LHCN-M2 (cell line): Measurements from ENCODE around the gene SVIL. TPM values are rescaled to one million over a fixed set of nuclear protein-coding genes. Genes with fewer than 3 reads are reported as not detected.

Experiments used
- DNase-seq: peaks from one replicate; pipeline ENCODE4 v3.0.0-alpha.2; 2012; ENCODE audit warnings: low read depth
- polyA plus RNA-seq: library from polyadenylated mRNA; unstranded; fragments of >200 nt; gene quantifications from one replicate; pipeline ENCODE4 v1.2.1, GENCODE V29; 2012; ENCODE audit warnings: missing spikeins
- total RNA-seq: library from RNA; depleted of rRNA; stranded (reverse); fragments of >200 nt; gene quantifications from 2 replicates; pipeline ENCODE4 v1.2.3, GENCODE V29; 2014; rRNA removed

Gene SVIL, protein sequence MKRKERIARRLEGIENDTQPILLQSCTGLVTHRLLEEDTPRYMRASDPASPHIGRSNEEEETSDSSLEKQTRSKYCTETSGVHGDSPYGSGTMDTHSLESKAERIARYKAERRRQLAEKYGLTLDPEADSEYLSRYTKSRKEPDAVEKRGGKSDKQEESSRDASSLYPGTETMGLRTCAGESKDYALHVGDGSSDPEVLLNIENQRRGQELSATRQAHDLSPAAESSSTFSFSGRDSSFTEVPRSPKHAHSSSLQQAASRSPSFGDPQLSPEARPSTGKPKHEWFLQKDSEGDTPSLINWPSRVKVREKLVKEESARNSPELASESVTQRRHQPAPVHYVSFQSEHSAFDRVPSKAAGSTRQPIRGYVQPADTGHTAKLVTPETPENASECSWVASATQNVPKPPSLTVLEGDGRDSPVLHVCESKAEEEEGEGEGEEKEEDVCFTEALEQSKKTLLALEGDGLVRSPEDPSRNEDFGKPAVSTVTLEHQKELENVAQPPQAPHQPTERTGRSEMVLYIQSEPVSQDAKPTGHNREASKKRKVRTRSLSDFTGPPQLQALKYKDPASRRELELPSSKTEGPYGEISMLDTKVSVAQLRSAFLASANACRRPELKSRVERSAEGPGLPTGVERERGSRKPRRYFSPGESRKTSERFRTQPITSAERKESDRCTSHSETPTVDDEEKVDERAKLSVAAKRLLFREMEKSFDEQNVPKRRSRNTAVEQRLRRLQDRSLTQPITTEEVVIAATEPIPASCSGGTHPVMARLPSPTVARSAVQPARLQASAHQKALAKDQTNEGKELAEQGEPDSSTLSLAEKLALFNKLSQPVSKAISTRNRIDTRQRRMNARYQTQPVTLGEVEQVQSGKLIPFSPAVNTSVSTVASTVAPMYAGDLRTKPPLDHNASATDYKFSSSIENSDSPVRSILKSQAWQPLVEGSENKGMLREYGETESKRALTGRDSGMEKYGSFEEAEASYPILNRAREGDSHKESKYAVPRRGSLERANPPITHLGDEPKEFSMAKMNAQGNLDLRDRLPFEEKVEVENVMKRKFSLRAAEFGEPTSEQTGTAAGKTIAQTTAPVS (N-terminal part only)
- total RNA-seq: 2.4 and 3.7 TPM in 2 replicates
- 2.7 TPM for polyA plus RNA-seq

DNA sequence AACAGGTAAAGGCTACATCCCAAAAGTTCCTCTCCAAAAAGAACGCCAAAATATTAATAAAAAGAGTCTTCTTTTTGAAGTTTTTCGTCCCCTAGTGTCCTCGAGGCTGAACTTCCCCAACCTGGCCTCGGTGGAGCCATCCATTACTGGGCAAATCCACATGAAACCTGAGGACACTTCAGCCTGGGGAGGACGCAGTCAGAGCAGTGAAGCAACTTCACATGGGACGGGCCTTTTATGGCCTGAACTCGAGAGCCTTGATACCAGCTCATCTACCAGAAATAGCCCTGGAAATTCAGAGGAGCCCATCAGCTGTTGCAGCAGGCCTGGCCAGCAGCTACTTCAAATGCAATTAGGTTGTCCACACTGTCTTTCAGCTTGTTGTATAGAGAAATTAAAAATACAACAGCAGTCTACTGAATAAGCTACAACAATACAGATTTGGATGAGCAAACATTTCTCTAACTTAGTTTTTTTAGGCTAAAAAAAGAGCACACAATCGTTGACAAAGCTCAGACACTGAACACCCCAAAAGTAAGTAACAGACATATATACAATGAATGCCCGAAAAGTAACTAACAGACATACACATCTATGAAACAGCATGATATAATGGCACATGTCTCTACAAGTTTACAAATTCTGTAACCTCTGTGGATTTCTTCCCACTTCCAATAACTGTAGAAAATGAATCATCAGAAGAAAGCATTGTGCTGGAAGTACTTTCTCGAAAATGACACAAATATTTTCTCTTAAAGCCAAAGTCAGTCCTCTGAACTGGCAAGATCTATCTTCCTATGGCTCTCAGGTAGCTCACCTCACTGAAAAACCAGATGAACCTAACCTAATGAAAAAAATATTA lies at the start of gene SVIL:
Gene SVIL (minus strand): TSS at position 208 of the 862 bp plus-strand sequence. CDS start 79,913 bp downstream, outside the sequence.
- peak; percentile 87 for DNase-seq

GRCh38 chr10:29681676-29682448 lies 47.1 kb upstream of the SVIL start:
- no peak for DNase-seq

DNA sequence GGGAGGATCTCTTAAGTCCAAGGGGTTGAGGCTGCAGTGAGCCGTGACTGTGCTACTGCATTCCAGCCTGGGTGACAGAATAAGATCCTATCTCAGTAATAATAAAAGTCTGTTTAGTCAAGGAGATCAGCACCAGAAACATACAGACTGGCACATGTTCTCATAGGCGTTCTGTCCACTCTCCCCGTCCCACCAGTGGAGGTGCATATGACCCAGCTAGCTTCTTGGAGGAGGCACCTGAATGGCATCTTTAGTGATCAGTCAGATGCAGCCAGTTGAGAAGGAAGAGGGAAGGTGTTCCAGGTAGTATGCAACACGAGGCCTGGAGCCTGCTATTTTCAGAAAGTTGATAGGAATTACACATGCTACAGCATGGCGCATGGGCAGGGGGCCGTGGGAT lies 45.3 kb upstream of the SVIL start:
- no peak for DNase-seq

DNA sequence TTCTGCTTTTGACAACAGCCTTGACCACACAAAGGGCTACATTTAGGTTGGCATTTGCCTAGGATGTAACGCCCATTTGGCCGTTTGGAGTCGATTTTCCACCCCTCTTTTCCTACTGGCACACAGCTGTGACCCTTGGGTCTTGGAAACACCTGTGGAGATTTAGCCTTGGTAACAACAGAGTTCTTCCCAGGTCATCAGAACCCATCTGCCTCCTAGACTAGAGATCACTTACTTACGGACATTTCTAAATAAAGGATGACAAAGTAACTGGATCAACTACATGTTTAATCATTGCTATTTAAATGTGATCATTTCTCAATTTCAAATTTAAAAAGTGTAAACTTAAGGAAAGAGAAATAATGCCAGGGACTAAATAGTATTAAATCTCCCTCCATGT lies 42.0 kb upstream of the SVIL start:
- DNase-seq: no peak

GRCh38 chr10:29675984-29676383 lies 41.2 kb upstream of the SVIL start:
- no peak for DNase-seq

DNA sequence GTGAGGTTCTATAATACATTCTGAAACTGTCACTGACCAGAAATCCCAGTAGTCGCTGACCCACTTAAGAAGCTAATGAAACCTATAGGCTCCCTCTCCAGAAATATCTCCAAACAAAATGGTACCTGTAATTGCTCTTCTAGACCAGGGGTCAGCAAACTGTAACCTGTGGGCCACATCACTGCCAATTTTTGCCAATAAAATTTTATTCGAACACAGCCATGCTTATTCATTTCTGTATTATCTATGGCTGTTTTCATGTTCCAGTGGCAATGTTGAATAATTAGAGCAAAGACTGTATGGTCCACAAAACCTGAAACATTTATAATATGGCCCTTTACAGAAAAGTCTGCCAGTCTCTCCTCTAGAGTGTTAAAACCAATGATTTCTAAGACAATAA lies 37.2 kb upstream of the SVIL start:
- no peak for DNase-seq

- DNase-seq: no peak
These were observed 36.5 kb upstream of the SVIL start for GRCh38 chr10:29671228-29671780.

DNA sequence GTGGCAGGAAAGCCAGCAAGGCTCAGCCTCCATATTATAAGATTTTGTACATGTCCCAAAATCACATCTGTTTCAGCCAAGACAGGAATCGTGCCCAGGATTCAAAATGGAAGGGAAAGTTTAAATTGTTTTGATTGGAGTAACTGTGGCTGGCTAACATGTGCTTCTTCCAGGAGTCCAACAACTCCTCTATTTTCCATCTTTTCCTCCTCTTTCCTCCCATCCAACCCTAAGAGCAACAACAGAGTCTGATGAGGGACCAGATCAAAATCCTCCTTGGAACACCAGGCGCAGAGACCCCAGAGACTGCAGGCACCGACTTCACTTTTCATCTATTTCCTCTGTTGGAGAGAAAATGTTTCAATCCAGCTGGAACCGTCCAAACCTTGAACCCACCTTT lies 36.0 kb upstream of the SVIL start:
- DNase-seq: no peak

GRCh38 chr10:29669149-29669548 lies 34.4 kb upstream of the SVIL start:
- DNase-seq: no peak

DNA sequence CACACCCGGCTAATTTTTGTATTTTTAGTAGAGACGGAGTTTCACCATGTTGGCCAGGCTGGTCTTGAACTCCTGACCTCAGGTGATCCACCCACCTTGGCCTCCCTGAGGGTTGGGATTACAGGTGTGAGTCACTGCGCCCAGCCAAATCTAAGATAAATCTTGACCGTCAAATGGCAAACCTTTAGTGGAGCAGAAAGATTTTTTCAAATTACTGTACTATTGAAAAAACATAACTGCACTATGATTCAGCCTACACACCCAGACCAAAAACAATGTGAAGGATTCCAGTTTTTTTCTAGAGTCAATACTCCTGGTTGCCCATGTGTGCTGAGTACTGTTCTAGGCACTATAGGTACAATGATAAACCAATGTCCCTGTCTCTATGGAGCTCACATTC lies 33.9 kb upstream of the SVIL start:
- peak; percentile 21 for DNase-seq

DNA sequence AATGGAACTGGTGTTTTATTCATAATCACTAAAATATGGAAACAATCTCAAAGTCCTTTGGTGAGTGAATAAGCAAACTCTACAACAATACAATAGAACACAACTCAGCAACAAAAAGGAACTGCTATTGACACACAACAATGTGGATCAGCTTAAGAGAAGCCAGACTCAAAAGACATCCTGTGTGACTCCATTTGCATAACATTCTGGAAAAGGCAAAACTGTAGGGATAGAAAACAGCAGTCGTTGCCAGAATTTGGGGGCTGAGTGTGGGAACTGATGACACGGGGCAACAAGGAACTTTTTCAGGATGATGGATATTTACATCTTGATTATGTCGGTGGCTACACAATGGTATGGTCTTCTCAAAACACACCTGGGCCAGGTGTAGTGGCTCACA lies 32.4 kb upstream of the SVIL start:
- no peak for DNase-seq

GRCh38 chr10:29666201-29666600 lies 31.4 kb upstream of the SVIL start:
- no peak for DNase-seq

DNA sequence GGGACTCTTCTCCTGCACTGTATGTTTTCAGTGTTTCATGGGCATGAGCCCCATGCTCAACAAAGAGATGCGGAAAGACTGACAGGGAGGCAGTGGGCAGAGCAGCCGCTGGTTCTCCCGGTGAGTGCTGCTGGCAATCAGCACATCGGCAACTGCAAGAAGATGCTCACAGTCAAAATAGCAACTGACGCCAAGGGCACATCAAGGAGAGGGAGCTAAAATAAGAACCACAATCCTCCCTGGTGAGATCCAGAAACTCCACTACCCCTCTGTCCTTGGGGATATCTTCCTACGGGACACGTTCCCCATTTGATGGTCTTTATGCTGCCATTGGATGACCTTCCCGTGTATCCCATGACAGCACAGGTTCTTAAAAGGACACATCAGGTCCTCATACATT lies 28.9 kb upstream of the SVIL start:
- no peak for DNase-seq

DNA sequence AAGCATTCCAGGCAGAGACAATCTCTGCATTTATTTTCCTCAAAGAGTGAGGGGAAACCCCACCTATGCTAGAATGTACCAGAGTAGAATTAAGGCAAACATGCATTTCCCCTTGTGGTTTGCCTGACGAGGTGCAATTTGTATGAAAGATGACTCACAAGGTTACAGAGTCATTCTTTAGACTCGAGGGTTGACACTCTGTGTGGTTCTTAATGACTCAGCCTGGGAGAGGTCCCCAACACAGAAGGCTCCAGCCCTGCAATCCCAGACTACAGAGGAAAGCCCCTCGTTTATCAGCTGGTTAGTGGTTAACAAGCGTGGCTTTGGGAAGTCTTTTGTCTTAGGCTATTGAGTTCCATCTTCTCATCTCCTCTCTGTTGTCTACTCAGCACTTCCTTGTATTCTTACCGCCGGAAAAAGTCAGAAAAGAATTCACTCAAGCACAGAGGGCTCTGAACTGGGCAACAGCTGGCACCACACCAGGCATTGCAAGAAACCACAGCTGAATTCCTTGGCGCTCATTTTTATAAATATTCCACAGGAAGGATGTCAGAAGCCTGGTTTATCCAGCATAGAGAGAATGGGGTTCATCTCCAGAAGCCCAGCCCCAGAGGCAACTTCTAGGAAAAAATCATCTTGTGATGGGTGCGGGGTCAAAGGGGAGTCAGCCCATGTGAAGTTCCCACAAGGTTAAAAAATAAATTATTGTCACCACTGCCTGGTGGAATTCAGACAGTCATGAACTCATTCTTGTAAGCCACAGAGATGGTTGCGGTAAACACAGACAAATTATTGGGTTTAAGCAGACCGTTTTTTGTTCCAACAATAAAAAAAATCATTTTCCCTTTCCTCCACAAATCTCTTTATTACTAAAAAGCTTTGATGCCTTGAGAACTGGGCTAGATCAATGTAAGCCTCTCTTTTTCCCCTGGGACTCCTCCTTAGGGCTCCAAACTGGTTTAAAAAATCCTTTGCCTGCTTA lies 24.5 kb upstream of the SVIL start:
- DNase-seq: peak; percentile 99

GRCh38 chr10:29657719-29658274 lies 23.0 kb upstream of the SVIL start:
- no peak for DNase-seq

GRCh38 chr10:29656451-29656992 lies 21.8 kb upstream of the SVIL start:
- DNase-seq: no peak

GRCh38 chr10:29652192-29652591 lies 17.4 kb upstream of the SVIL start:
- DNase-seq: no peak

DNA sequence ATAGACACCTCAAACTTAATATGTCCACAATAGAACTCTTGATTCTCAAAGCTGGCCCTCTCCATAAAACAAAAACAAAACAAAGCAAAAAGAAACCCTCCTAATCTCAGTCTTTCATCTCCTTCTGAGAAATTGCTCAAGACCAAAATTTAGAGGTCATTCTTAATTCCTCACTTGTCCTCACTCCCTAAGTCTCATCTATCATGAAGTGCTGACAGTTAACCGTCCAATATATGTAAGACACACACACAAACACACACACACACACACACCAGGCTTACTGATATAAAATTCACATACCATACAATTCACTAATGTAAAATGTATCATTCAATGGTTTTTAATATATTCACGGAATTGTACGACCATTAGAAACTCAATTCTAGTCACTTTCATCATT lies 17.0 kb upstream of the SVIL start:
- no peak for DNase-seq
